ENCODE measurements around the gene IL1RL1. TPM values are rescaled to one million over a fixed set of nuclear protein-coding genes. Genes with fewer than 3 reads are reported as not detected.
"Not testable (repeated sequence)": the region's sequence is repeated elsewhere in the genome, so short reads cannot be mapped to it uniquely, and the experiment has no call there.

Gene IL1RL1
- total RNA-seq, 4 donors from 2014 or later, result 0.45 to 10.9 (median 5.8) TPM

GRCh38 chr2:102317715-102318114, 6.4 kb downstream of the IL1RL1 start:
- TF ChIP-seq POLR2A (IDR thresholded peaks at IDR 0.05) (no peak), CTCF (IDR thresholded peaks at IDR 0.05) (no peak)
- no peak for DNase-seq
- no peaks in the 10 kb centered on the region for H3K4me1 ChIP-seq
- intact Hi-C loops (cut with DNase I), result no loop called here
- 5 to 10% methylated on average over 2 of the region's 2 CpGs for WGBS, 2 donors
- no peaks in the 10 kb centered on the region for H3K36me3 ChIP-seq
- H3K27me3 ChIP-seq, result no peaks in the 10 kb centered on the region
- no peak overlapping the region for H3K4me3 ChIP-seq
- H3K9me3 ChIP-seq, result no peaks in the 10 kb centered on the region
- H3K27ac ChIP-seq, result no peak overlapping the region

- H3K4me3 ChIP-seq, result no peak overlapping the region
- H3K36me3 ChIP-seq, result no peaks in the 10 kb centered on the region
- H3K27ac ChIP-seq, result no peak overlapping the region
- intact Hi-C loops (cut with DNase I), result no loop called here
- no peak for DNase-seq
- no peaks in the 10 kb centered on the region for H3K9me3 ChIP-seq
- TF ChIP-seq CTCF (IDR thresholded peaks at IDR 0.05), result no peak
- no peak for TF ChIP-seq POLR2A (IDR thresholded peaks at IDR 0.05)
- 90 to 92% methylated on average over 2 of the region's 2 CpGs for WGBS, 2 donors
- no peaks in the 10 kb centered on the region for H3K4me1 ChIP-seq
- no peaks in the 10 kb centered on the region for H3K27me3 ChIP-seq
Measured at GRCh38 chr2:102318437-102318836, 7.1 kb downstream of the IL1RL1 start.

- Histone ChIP-seq H3K4me1 (no peaks in the 10 kb centered on the region), H3K9me3 (no peaks in the 10 kb centered on the region), H3K4me3 (no peak overlapping the region), H3K27me3 (no peaks in the 10 kb centered on the region), H3K27ac (no peak overlapping the region), H3K36me3 (no peaks in the 10 kb centered on the region)
- intact Hi-C loops (cut with DNase I), result no loop called here
- WGBS, 2 donors, result 76 to 86% methylated on average over 6 of the region's 6 CpGs
- no peak for TF ChIP-seq POLR2A (IDR thresholded peaks at IDR 0.05)
- no peak for TF ChIP-seq CTCF (IDR thresholded peaks at IDR 0.05)
- DNase-seq, result no peak
Measured at GRCh38 chr2:102321941-102322719, 10.8 kb downstream of the IL1RL1 start.

- H3K27ac ChIP-seq; H3K4me1 ChIP-seq; H3K9me3 ChIP-seq; H3K4me3 ChIP-seq; intact Hi-C loops (cut with DNase I); H3K36me3 ChIP-seq; DNase-seq; H3K27me3 ChIP-seq: not testable (repeated sequence)
- TF ChIP-seq CTCF (IDR thresholded peaks at IDR 0.05), result peak in 1 of 6 experiments; percentile 5
- WGBS, 2 donors, result 93% methylated on average over 4 of the region's 5 CpGs; no CpG with 5 or more reads in 1 of the 2 donors
Measured at GRCh38 chr2:102324914-102325313, 13.6 kb downstream of the IL1RL1 start.

- TF ChIP-seq POLR2A (IDR thresholded peaks at IDR 0.05) (no peak), CTCF (IDR thresholded peaks at IDR 0.05) (no peak)
- WGBS, 2 donors, result 58 to 65% methylated on average over 5 of the region's 5 CpGs
- H3K4me3 ChIP-seq, result no peak overlapping the region
- intact Hi-C loops (cut with DNase I), result no loop called here
- no peaks in the 10 kb centered on the region for H3K27me3 ChIP-seq
- H3K9me3 ChIP-seq, result no peaks in the 10 kb centered on the region
- DNase-seq, result no peak
- no peak overlapping the region for H3K27ac ChIP-seq
- H3K36me3 ChIP-seq, result no peaks in the 10 kb centered on the region
- peaks cover 0 to 4% (median 0%) of the 10 kb centered on the region in 3 donors for H3K4me1 ChIP-seq
Measured at GRCh38 chr2:102331311-102331980, 20.1 kb downstream of the IL1RL1 start.

Data from esophagus squamous epithelium (tissue), 5 donors.